DLD1 (cell line): ENCODE results near the gene GPR156.
"Not testable (repeated sequence)": the region's sequence is repeated elsewhere in the genome, so short reads cannot be mapped to it uniquely, and the experiment has no call there.

ENCODE experiments used
- in situ Hi-C: cut with HindIII; loops from 2 replicates; pipeline ENCODE4 v1.10.0; 2017; ENCODE audit warnings: low sequenced_read_pairs

Gene GPR156

GRCh38 chr3:120275618-120276017, 9.4 kb downstream of the GPR156 start:
- in situ Hi-C loops, result no loop called here

- in situ Hi-C loops, result loop anchor here (25.0 kb wide), 1 partner anchor 288 kb away; no protein-coding TSS in a partner anchor
These were observed 10.3 kb downstream of the GPR156 start for GRCh38 chr3:120274739-120275167.

GRCh38 chr3:120272286-120272685, 12.7 kb downstream of the GPR156 start:
- in situ Hi-C loops, result loop anchor here (25.0 kb wide), 1 partner anchor 290 kb away; no protein-coding TSS in a partner anchor

- in situ Hi-C loops, result loop anchor here (25.0 kb wide), 1 partner anchor 296 kb away; no protein-coding TSS in a partner anchor
These were observed 19.0 kb downstream of the GPR156 start for GRCh38 chr3:120265989-120266388.

- in situ Hi-C loops, result loop anchor here (25.0 kb wide), 1 partner anchor 297 kb away; no protein-coding TSS in a partner anchor
These were observed 20.1 kb downstream of the GPR156 start for GRCh38 chr3:120264963-120265362.

GRCh38 chr3:120263792-120264191, 21.2 kb downstream of the GPR156 start:
- in situ Hi-C loops, result loop anchor here (25.0 kb wide), 1 partner anchor 299 kb away; no protein-coding TSS in a partner anchor

- in situ Hi-C loops, result loop anchor here (25.0 kb wide), 1 partner anchor 304 kb away; no protein-coding TSS in a partner anchor
These were observed 27.0 kb downstream of the GPR156 start for GRCh38 chr3:120258009-120258408.

GRCh38 chr3:120245386-120245785, 39.6 kb downstream of the GPR156 start:
- in situ Hi-C loops, result loop anchor here (25.0 kb wide), 1 partner anchor 167 kb away; no protein-coding TSS in a partner anchor

- in situ Hi-C loops, result loop anchor here (25.0 kb wide), 1 partner anchor 167 kb away; no protein-coding TSS in a partner anchor
These were observed 40.2 kb downstream of the GPR156 start for GRCh38 chr3:120244834-120245225.

- in situ Hi-C loops, result loop anchor here (25.0 kb wide), 1 partner anchor 173 kb away; no protein-coding TSS in a partner anchor
These were observed 45.4 kb downstream of the GPR156 start for GRCh38 chr3:120239644-120240043.

GRCh38 chr3:120227710-120228347, 57.2 kb downstream of the GPR156 start:
- in situ Hi-C loops, result loop anchor here (25.0 kb wide), 1 partner anchor 184 kb away; no protein-coding TSS in a partner anchor

GRCh38 chr3:120224237-120224636, 60.8 kb downstream of the GPR156 start:
- in situ Hi-C loops, result no loop called here

GRCh38 chr3:120218981-120219380, 66.0 kb downstream of the GPR156 start:
- in situ Hi-C loops, result no loop called here

- in situ Hi-C loops, result not testable (repeated sequence)
These were observed 68.4 kb downstream of the GPR156 start for GRCh38 chr3:120216633-120217032.

GRCh38 chr3:120214176-120214575, 70.8 kb downstream of the GPR156 start:
- in situ Hi-C loops, result no loop called here

- in situ Hi-C loops, result no loop called here
These were observed 72.5 kb downstream of the GPR156 start for GRCh38 chr3:120212505-120212904.

- in situ Hi-C loops, result no loop called here
These were observed 75.6 kb downstream of the GPR156 start for GRCh38 chr3:120209425-120209824.

- in situ Hi-C loops, result no loop called here
These were observed 80.7 kb downstream of the GPR156 start for GRCh38 chr3:120204338-120204737.

GRCh38 chr3:120203621-120204020, 81.4 kb downstream of the GPR156 start:
- in situ Hi-C loops, result no loop called here

- in situ Hi-C loops, result no loop called here
These were observed 82.0 kb downstream of the GPR156 start for GRCh38 chr3:120203016-120203415.

GRCh38 chr3:120202363-120202762, 82.7 kb downstream of the GPR156 start:
- in situ Hi-C loops, result no loop called here

GRCh38 chr3:120200493-120201235, 84.4 kb downstream of the GPR156 start:
- in situ Hi-C loops, result no loop called here
